ENCODE measurements around the gene RIC1. TPM values are rescaled to one million over a fixed set of nuclear protein-coding genes. Genes with fewer than 3 reads are reported as not detected.

RIC1 gene
- total and polyA plus RNA-seq, 12 donors: 3.6 to 33.1 (median 17.9) TPM

DNA sequence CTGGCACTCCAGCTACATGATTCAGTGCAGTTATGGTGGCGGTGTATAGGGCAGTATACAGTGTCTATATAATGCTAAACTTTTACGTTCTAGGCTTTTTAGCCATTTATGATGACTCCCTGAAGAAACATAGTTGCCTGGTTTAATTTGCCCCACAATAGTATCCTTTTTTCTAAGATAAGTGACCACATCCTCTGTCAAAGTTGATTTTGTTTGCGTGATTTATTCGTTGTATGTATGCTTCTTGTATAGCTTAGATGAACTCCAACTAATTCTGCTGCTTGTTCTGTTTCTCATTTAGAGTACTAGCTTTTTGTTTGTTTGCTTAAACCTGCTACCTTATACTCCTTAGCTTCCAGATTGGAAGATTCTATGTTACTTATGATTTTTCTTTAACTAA, 120.4 kb downstream of the RIC1 start:
- intact Hi-C loops (cut with DNase I): no loop called here
- H3K27me3 ChIP-seq: no peaks in the 10 kb centered on the region
- H3K4me1 ChIP-seq (replicated peaks in 1 of 2): no peaks in the 10 kb centered on the region
- TF ChIP-seq POLR2A (IDR thresholded peaks at IDR 0.05): no peak
- TF ChIP-seq, protein P1, sequence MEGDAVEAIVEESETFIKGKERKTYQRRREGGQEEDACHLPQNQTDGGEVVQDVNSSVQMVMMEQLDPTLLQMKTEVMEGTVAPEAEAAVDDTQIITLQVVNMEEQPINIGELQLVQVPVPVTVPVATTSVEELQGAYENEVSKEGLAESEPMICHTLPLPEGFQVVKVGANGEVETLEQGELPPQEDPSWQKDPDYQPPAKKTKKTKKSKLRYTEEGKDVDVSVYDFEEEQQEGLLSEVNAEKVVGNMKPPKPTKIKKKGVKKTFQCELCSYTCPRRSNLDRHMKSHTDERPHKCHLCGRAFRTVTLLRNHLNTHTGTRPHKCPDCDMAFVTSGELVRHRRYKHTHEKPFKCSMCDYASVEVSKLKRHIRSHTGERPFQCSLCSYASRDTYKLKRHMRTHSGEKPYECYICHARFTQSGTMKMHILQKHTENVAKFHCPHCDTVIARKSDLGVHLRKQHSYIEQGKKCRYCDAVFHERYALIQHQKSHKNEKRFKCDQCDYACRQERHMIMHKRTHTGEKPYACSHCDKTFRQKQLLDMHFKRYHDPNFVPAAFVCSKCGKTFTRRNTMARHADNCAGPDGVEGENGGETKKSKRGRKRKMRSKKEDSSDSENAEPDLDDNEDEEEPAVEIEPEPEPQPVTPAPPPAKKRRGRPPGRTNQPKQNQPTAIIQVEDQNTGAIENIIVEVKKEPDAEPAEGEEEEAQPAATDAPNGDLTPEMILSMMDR (IDR thresholded peaks at IDR 0.05): no peak
- no peaks in the 10 kb centered on the region for H3K9me3 ChIP-seq (replicated peaks in 1 of 3)
- no peak overlapping the region for H3K4me3 ChIP-seq
- 90 to 96% (median 92%) methylated on average over 4 of the region's 4 CpGs for WGBS, 4 donors
- no peak overlapping the region for H3K27ac ChIP-seq
- DNase-seq: no peak
- H3K36me3 ChIP-seq (replicated peaks in 1 of 2): peaks cover 0 to 24% of the 10 kb centered on the region in 2 donors

DNA sequence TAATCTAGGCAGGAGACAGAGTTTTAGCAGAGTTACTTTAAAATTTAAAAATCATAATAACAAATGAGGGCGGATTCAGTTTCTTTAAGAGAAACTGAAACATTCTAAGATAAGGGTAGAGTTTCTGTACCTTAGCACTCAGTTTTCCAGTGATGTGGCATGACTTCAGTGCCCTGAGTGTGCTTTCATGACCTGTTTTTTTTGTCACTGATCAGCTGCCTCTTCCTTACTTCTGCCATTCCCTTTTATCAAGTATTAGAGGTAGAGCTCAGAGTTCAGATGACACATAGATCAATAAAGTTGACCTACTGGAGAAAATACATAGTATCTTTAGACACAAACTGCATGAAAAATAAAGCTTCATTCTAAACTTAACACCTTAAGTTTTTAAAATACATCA, 121.7 kb downstream of the RIC1 start:
- TF ChIP-seq, protein P1 (IDR thresholded peaks at IDR 0.05): no peak
- TF ChIP-seq POLR2A (IDR thresholded peaks at IDR 0.05): no peak
- peaks cover 0 to 24% of the 10 kb centered on the region in 2 donors for H3K36me3 ChIP-seq (replicated peaks in 1 of 2)
- H3K27ac ChIP-seq: no peak overlapping the region
- DNase-seq: no peak
- no peaks in the 10 kb centered on the region for H3K4me1 ChIP-seq (replicated peaks in 1 of 2)
- no peak overlapping the region for H3K4me3 ChIP-seq
- WGBS, 4 donors: 87 to 98% (median 92%) methylated on average over 1 of the region's 1 CpG
- intact Hi-C loops (cut with DNase I): no loop called here
- no peaks in the 10 kb centered on the region for H3K27me3 ChIP-seq
- H3K9me3 ChIP-seq (replicated peaks in 1 of 3): no peaks in the 10 kb centered on the region

- TF ChIP-seq POLR2A (IDR thresholded peaks at IDR 0.05): no peak
- TF ChIP-seq, protein P1 (IDR thresholded peaks at IDR 0.05): no peak
- 79 to 94% (median 85%) methylated on average over 3 of the region's 3 CpGs for WGBS, 4 donors
Observed at GRCh38 chr9:5756633-5757032, 127.7 kb downstream of the RIC1 start.

DNA sequence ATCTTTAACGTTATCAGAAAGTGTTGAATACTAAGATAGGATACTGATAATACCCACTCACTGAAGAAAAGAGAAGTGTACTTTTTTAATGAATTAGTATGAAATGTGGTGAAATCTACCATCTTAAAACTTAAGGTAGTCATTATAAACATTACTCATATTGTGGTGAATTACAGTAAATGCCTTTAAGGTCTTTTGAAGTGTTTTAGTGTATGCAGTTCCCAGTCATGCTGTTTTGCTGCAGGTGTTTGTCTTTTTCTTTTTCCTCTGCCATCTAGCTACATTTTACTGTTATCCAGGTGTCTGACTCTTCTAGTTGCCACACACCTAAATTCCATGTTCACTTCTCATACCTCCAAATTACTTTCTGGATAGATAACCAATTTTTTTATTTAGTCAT, 131.4 kb downstream of the RIC1 start:
- DNase-seq: no peak
- Histone ChIP-seq H3K4me1 (replicated peaks in 1 of 2) (no peaks in the 10 kb centered on the region), H3K27ac (no peak overlapping the region), H3K9me3 (replicated peaks in 1 of 3) (no peaks in the 10 kb centered on the region), H3K36me3 (replicated peaks in 1 of 2) (peaks cover 0 to 40% of the 10 kb centered on the region in 2 donors), H3K4me3 (no peak overlapping the region), H3K27me3 (no peaks in the 10 kb centered on the region)
- TF ChIP-seq, protein P1 (IDR thresholded peaks at IDR 0.05): no peak
- intact Hi-C loops (cut with DNase I): no loop called here
- 70 to 84% (median 77%) methylated on average over 1 of the region's 1 CpG for WGBS, 4 donors

More at GRCh38 chr9:5756633-5757032, 127.7 kb downstream of the RIC1 start:
- no peak for DNase-seq
- H3K27ac ChIP-seq: no peak overlapping the region
- no peaks in the 10 kb centered on the region for H3K27me3 ChIP-seq
- H3K4me1 ChIP-seq (replicated peaks in 1 of 2): no peaks in the 10 kb centered on the region
- H3K36me3 ChIP-seq (replicated peaks in 1 of 2): peaks cover 0 to 16% of the 10 kb centered on the region in 2 donors
- no peaks in the 10 kb centered on the region for H3K9me3 ChIP-seq (replicated peaks in 1 of 3)
- H3K4me3 ChIP-seq: no peak overlapping the region
- intact Hi-C loops (cut with DNase I): no loop called here

All from adrenal gland (tissue), 12 donors.